Measurements from ENCODE around the gene STAT6. TPM values are rescaled to one million over a fixed set of nuclear protein-coding genes. Genes with fewer than 3 reads are reported as not detected.

The STAT6 gene
- total RNA-seq, 1 donor from 2014 or later: 12.9 TPM

- H3K4me1 ChIP-seq: no peaks in the 10 kb centered on the region
- no peak overlapping the region for H2AFZ ChIP-seq (replicated peaks)
- no peaks in the 10 kb centered on the region for H3K36me3 ChIP-seq
- Mint-ChIP-seq H3K9me3 (no peaks in the 10 kb centered on the region), H3K36me3 (no peaks in the 10 kb centered on the region), H3K4me3 (no peak overlapping the region), H3K4me1 (peaks cover 12% of the 10 kb centered on the region), H3K27ac (no peak overlapping the region), H3K27me3 (ENCODE audit: insufficient read depth, low read depth) (no peaks in the 10 kb centered on the region)
- H3K9me3 ChIP-seq (ENCODE audit: low read depth): no peaks in the 10 kb centered on the region
- no peaks in the 10 kb centered on the region for H3K79me2 ChIP-seq (ENCODE audit: low read depth)
- TF ChIP-seq EZH2 (IDR thresholded peaks at IDR 0.05) (no peak), CTCF (IDR thresholded peaks at IDR 0.05) (no peak), EZH2phosphoT487 (IDR thresholded peaks at IDR 0.05) (no peak)
- no peak for DNase-seq (ENCODE audit: low spot score)
- no peak overlapping the region for H3K4me2 ChIP-seq
- no peak overlapping the region for H3K27ac ChIP-seq
- H3K4me3 ChIP-seq: no peak overlapping the region
- H3F3A ChIP-seq (ENCODE audit: low read depth): peaks cover 3% of the 10 kb centered on the region
- H3K9ac ChIP-seq: no peak overlapping the region
- no peaks in the 10 kb centered on the region for H3K27me3 ChIP-seq
- H4K20me1 ChIP-seq (ENCODE audit: low read depth): no peaks in the 10 kb centered on the region
These were observed 5.6 kb upstream of the STAT6 start for GRCh38 chr12:57116580-57117281.

DNA sequence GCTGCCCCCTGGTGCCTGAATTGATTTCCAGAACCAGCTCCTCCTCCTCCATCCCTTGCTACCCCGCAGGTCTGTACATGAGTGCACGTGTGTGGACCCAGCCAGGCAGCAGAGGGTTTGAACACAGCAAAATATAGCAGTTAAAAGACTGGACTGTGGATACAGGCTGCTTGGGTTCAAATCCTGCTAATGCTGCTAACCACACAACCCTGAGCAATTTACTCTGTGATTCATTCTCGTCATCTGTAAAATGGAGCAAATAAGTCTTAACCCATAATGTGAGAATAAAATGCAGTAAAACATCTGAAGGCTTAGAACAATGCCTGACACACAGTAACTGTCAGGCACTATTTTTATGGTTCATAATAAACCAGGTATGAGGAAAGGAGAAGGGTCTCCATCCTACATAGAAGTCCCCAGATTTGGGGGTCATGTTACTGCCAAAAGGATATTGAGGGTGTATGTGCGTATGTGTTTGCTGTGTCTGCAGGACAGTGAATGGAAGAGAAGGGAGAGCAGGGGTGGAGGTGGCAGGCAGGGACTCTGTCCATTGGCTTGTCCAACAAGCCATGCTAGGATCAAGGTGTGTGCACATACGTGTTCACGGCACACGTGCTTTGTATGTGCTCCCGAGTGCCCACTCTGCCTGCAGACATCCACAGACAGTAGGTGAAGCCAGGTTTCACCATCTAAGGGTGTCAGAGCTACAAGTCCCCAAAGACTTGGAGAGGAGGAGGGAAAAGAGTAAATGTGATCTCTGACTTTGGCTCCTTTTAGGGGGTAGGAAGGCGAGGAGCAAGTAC, 1.5 kb upstream of the STAT6 start:
- no peak for TF ChIP-seq EZH2 (IDR thresholded peaks at IDR 0.05)
- peak; percentile 89 for TF ChIP-seq CTCF (IDR thresholded peaks at IDR 0.05)
- no peak for TF ChIP-seq EZH2phosphoT487 (IDR thresholded peaks at IDR 0.05)
- H3K27ac Mint-ChIP-seq: no peak overlapping the region
- no peaks in the 10 kb centered on the region for H4K20me1 ChIP-seq (ENCODE audit: low read depth)
- H3K4me1 ChIP-seq: peaks cover 22% of the 10 kb centered on the region
- no peak for DNase-seq (ENCODE audit: low spot score)
- peaks cover 3% of the 10 kb centered on the region for H3K79me2 ChIP-seq (ENCODE audit: low read depth)
- peak overlapping the region; percentile 81 for H3K4me2 ChIP-seq
- no peak overlapping the region for H3K9ac ChIP-seq
- peak overlapping the region; percentile 86 for H3K4me3 Mint-ChIP-seq
- H3K36me3 ChIP-seq: no peaks in the 10 kb centered on the region
- H2AFZ ChIP-seq (replicated peaks): no peak overlapping the region
- peak overlapping the region; percentile 41 for H3K4me3 ChIP-seq
- H3K27me3 Mint-ChIP-seq (ENCODE audit: insufficient read depth, low read depth): no peaks in the 10 kb centered on the region
- H3F3A ChIP-seq (ENCODE audit: low read depth): peaks cover 20% of the 10 kb centered on the region
- no peaks in the 10 kb centered on the region for H3K36me3 Mint-ChIP-seq
- no peaks in the 10 kb centered on the region for H3K9me3 ChIP-seq (ENCODE audit: low read depth)
- peaks cover 2% of the 10 kb centered on the region for H3K9me3 Mint-ChIP-seq
- H3K4me1 Mint-ChIP-seq: peaks cover 44% of the 10 kb centered on the region
- no peaks in the 10 kb centered on the region for H3K27me3 ChIP-seq
- H3K27ac ChIP-seq: no peak overlapping the region

DNA sequence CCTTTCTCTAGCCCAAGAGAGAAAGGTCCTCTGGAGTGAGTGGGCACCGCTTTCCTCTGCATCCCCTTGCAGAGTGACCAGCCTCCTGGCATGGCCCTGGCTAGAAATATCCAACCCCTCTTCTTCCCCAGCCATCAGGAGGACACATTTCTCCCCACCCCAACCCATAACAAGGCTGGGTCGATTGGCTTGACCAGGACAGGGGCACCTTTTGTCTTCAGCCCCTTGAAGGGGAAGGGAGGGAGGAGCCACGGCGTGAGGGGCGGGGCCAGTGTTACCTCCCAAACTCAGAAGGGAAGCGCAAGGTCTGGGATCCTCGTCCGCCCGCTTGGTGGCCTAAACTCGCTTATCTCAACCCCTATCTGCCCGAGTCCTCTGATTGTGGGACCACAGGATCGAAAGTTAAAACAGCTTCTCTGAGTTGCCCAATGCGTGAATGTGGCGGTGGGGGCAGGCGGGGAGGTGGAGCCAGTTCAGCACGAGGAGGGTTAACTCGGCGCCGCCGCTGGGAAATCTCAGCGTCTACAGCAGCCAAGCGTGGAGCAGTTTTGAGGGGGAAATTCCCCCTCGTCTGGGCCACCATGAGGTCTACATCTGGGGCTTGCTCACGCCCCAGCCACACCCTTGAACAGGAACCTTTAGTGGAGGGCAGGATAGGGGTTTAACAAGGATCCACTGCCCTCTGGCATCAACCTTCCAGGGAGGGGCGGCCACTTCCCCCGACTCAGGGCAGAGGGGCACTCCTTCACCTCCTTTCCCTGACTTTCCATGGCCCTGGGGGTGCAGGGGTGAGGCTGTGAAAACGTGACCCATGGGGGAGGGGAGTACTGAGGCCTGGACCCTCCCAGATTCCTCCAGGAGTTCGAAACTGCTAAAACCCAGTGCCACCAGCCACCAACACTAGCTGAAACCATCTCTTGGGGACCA, 795 bp downstream of the STAT6 start:
- Histone ChIP-seq H3K9me3 (ENCODE audit: low read depth) (no peaks in the 10 kb centered on the region), H3K27me3 (no peaks in the 10 kb centered on the region), H3K4me2 (peak overlapping the region; percentile 81), H3K9ac (no peak overlapping the region), H3F3A (ENCODE audit: low read depth) (peaks cover 20% of the 10 kb centered on the region), H3K79me2 (ENCODE audit: low read depth) (peaks cover 3% of the 10 kb centered on the region), H3K4me1 (peaks cover 22% of the 10 kb centered on the region), H3K36me3 (no peaks in the 10 kb centered on the region), H3K4me3 (peak overlapping the region; percentile 41), H3K27ac (no peak overlapping the region), H4K20me1 (ENCODE audit: low read depth) (no peaks in the 10 kb centered on the region), H2AFZ (replicated peaks) (peak overlapping the region; percentile 63)
- TF ChIP-seq EZH2 (IDR thresholded peaks at IDR 0.05) (no peak), CTCF (IDR thresholded peaks at IDR 0.05) (peak; percentile 22), EZH2phosphoT487 (IDR thresholded peaks at IDR 0.05) (no peak)
- Mint-ChIP-seq H3K27me3 (ENCODE audit: insufficient read depth, low read depth) (peaks cover 5% of the 10 kb centered on the region), H3K4me1 (peaks cover 44% of the 10 kb centered on the region), H3K4me3 (peak overlapping the region; percentile 86), H3K9me3 (peaks cover 2% of the 10 kb centered on the region), H3K36me3 (peaks cover 4% of the 10 kb centered on the region), H3K27ac (peak overlapping the region; percentile 97)
- peak; percentile 91 for DNase-seq (ENCODE audit: low spot score)

Measured in neural progenitor cell (in vitro differentiated cells).